ENCODE measurements around the gene GAB2.

Gene GAB2

GRCh38 chr11:78205691-78206090 lies 211.9 kb downstream of the GAB2 start:
- Histone ChIP-seq H3K4me1 (no peaks in the 10 kb centered on the region), H3K9me3 (no peaks in the 10 kb centered on the region), H3K27me3 (ENCODE audit: low read depth) (no peaks in the 10 kb centered on the region), H3K36me3 (replicated peaks) (peaks cover 10% of the 10 kb centered on the region), H3K4me3 (no peak overlapping the region)
- DNase-seq (ENCODE audit: low spot score in 2 of 2) = no peak
- in situ Hi-C loops (cut with MboI; ENCODE audit: low sequenced_read_pairs) = no loop called here

- H3K4me3 ChIP-seq = no peak overlapping the region
- H3K9me3 ChIP-seq = no peaks in the 10 kb centered on the region
- H3K36me3 ChIP-seq (replicated peaks) = peaks cover 7% of the 10 kb centered on the region
- no peaks in the 10 kb centered on the region for H3K27me3 ChIP-seq (ENCODE audit: low read depth)
- in situ Hi-C loops (cut with MboI; ENCODE audit: low sequenced_read_pairs) = no loop called here
- H3K4me1 ChIP-seq = no peaks in the 10 kb centered on the region
- no peak for DNase-seq (ENCODE audit: low spot score in 2 of 2)
These were observed 212.4 kb downstream of the GAB2 start for GRCh38 chr11:78205256-78205655.

DNA sequence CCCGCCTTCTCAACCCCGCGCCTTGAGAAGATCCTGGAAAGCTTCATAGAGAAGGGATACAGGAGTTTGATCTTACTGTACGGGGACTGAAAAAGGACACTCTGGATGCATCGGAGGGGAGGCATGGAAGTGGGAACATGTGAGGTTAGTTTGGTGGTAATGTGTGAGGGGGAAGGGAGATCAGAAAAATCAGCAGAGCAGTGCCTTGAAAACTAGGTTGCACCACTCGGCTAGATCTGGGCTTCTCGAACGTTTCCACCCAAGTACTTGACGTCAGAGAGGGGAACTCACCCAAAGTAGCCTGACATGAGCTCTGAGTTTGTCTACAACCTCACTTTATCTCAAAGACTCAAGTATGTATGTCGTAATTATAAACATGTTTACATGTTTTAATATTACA lies 214.4 kb downstream of the GAB2 start:
- no peak for DNase-seq (ENCODE audit: low spot score in 2 of 2)
- H3K36me3 ChIP-seq (replicated peaks) = no peaks in the 10 kb centered on the region; the same call in none of the 2 replicates
- no peak overlapping the region for H3K4me3 ChIP-seq
- H3K4me1 ChIP-seq = no peaks in the 10 kb centered on the region
- H3K27me3 ChIP-seq (ENCODE audit: low read depth) = no peaks in the 10 kb centered on the region
- in situ Hi-C loops (cut with MboI; ENCODE audit: low sequenced_read_pairs) = no loop called here
- no peaks in the 10 kb centered on the region for H3K9me3 ChIP-seq

- Histone ChIP-seq H3K4me3 (no peak overlapping the region), H3K4me1 (no peaks in the 10 kb centered on the region), H3K9me3 (no peaks in the 10 kb centered on the region), H3K27me3 (ENCODE audit: low read depth) (no peaks in the 10 kb centered on the region), H3K36me3 (replicated peaks) (no peaks in the 10 kb centered on the region; the same call in none of the 2 replicates)
- no peak for DNase-seq (ENCODE audit: low spot score in 2 of 2)
- in situ Hi-C loops (cut with MboI; ENCODE audit: low sequenced_read_pairs) = no loop called here
These were observed 214.9 kb downstream of the GAB2 start for GRCh38 chr11:78202733-78203167.

GRCh38 chr11:78201096-78201818 lies 216.4 kb downstream of the GAB2 start:
- in situ Hi-C loops (cut with MboI; ENCODE audit: low sequenced_read_pairs) = no loop called here
- Histone ChIP-seq H3K4me1 (no peaks in the 10 kb centered on the region), H3K36me3 (replicated peaks) (no peaks in the 10 kb centered on the region; the same call in none of the 2 replicates), H3K27me3 (ENCODE audit: low read depth) (no peaks in the 10 kb centered on the region), H3K9me3 (no peaks in the 10 kb centered on the region), H3K4me3 (no peak overlapping the region)
- DNase-seq (ENCODE audit: low spot score in 2 of 2) = no peak

GRCh38 chr11:78200553-78200952 lies 217.1 kb downstream of the GAB2 start:
- no peak for DNase-seq (ENCODE audit: low spot score in 2 of 2)
- H3K9me3 ChIP-seq = no peaks in the 10 kb centered on the region
- no peak overlapping the region for H3K4me3 ChIP-seq
- H3K36me3 ChIP-seq (replicated peaks) = no peaks in the 10 kb centered on the region; the same call in 1 of the 2 replicates
- H3K27me3 ChIP-seq (ENCODE audit: low read depth) = no peaks in the 10 kb centered on the region
- in situ Hi-C loops (cut with MboI; ENCODE audit: low sequenced_read_pairs) = no loop called here
- no peaks in the 10 kb centered on the region for H3K4me1 ChIP-seq

DNA sequence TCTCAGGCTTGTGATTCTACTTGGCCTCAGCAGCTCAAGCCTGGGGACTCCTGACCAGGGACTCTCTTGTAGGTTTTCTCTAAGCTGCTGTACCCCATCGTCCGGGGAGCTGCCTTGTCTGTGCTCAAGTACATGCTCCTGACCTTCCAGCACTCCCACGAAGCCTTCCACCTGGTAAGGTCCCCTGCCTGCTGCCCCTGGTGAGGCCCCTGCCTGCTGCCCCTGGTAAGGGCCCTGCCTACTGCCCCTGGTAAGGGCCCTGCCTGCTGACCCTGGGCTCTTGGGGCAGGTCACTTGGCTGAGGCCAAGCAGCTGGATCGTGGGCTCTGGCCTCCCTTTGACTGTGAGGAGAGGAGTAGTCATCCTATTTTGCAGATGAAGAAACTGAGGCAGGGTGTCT lies 217.6 kb downstream of the GAB2 start:
- H3K9me3 ChIP-seq = no peaks in the 10 kb centered on the region
- DNase-seq (ENCODE audit: low spot score in 2 of 2) = no peak
- no peaks in the 10 kb centered on the region for H3K27me3 ChIP-seq (ENCODE audit: low read depth)
- no peak overlapping the region for H3K4me3 ChIP-seq
- in situ Hi-C loops (cut with MboI; ENCODE audit: low sequenced_read_pairs) = no loop called here
- no peaks in the 10 kb centered on the region for H3K4me1 ChIP-seq
- no peaks in the 10 kb centered on the region; the same call in 1 of the 2 replicates for H3K36me3 ChIP-seq (replicated peaks)

DNA sequence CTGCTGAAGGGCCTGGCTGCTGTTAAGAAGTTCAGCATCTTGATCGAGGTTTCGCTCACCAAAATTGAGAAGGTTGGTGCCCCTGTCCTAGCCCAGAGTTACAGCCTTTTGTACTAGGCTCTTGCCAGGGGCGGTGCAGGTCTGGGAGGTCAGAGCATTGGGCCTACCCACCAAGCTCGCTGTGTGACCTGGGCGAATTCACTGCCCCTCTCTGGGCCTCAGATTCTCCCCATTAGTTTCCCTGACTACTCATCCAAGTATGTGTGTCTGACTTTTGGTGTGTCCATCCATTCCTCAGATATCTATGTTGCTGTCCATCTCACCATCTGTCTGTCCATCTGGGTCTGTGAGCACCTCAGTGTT lies 218.0 kb downstream of the GAB2 start:
- Histone ChIP-seq H3K4me1 (no peaks in the 10 kb centered on the region), H3K36me3 (replicated peaks) (no peaks in the 10 kb centered on the region; the same call in 1 of the 2 replicates), H3K9me3 (no peaks in the 10 kb centered on the region), H3K27me3 (ENCODE audit: low read depth) (no peaks in the 10 kb centered on the region), H3K4me3 (no peak overlapping the region)
- in situ Hi-C loops (cut with MboI; ENCODE audit: low sequenced_read_pairs) = no loop called here
- DNase-seq (ENCODE audit: low spot score in 2 of 2) = no peak

GRCh38 chr11:78199015-78199652 lies 218.5 kb downstream of the GAB2 start:
- in situ Hi-C loops (cut with MboI; ENCODE audit: low sequenced_read_pairs) = no loop called here
- no peak for DNase-seq (ENCODE audit: low spot score in 2 of 2)
- Histone ChIP-seq H3K36me3 (replicated peaks) (no peaks in the 10 kb centered on the region; the same call in 1 of the 2 replicates), H3K4me3 (no peak overlapping the region), H3K9me3 (no peaks in the 10 kb centered on the region), H3K4me1 (no peaks in the 10 kb centered on the region), H3K27me3 (ENCODE audit: low read depth) (no peaks in the 10 kb centered on the region)

- H3K4me1 ChIP-seq = no peaks in the 10 kb centered on the region
- no peaks in the 10 kb centered on the region for H3K9me3 ChIP-seq
- no peaks in the 10 kb centered on the region; the same call in 1 of the 2 replicates for H3K36me3 ChIP-seq (replicated peaks)
- no peaks in the 10 kb centered on the region for H3K27me3 ChIP-seq (ENCODE audit: low read depth)
- no peak overlapping the region for H3K4me3 ChIP-seq
- in situ Hi-C loops (cut with MboI; ENCODE audit: low sequenced_read_pairs) = no loop called here
- DNase-seq (ENCODE audit: low spot score in 2 of 2) = no peak
These were observed 219.8 kb downstream of the GAB2 start for GRCh38 chr11:78197816-78198215.

DNA sequence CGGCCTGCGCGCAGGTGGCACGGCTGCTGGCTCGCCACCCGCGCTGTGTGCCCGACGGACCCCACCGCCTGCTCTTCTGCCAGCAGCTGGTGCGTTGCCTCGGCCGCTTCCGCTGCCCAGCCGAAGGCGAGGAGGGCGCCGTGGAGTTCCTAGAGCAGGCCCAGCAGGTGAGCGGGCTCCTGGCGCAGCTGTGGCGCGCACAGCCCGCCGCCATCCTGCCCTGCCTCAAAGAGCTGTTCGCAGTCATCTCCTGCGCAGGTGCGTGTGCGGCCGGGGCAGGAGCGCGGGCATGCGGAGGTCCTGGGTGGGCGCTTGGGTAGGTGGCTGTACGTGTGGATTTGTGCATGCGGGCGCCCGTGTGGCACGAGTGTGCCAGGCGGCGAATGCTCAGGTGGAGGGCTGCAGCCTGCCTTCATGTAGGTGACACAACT lies 220.9 kb downstream of the GAB2 start:
- Histone ChIP-seq H3K36me3 (replicated peaks) (no peaks in the 10 kb centered on the region; the same call in 1 of the 2 replicates), H3K27me3 (ENCODE audit: low read depth) (no peaks in the 10 kb centered on the region), H3K4me3 (no peak overlapping the region), H3K4me1 (no peaks in the 10 kb centered on the region), H3K9me3 (no peaks in the 10 kb centered on the region)
- in situ Hi-C loops (cut with MboI; ENCODE audit: low sequenced_read_pairs) = no loop called here
- DNase-seq (ENCODE audit: low spot score in 2 of 2) = no peak

- H3K27me3 ChIP-seq (ENCODE audit: low read depth) = no peaks in the 10 kb centered on the region
- no peaks in the 10 kb centered on the region; the same call in 1 of the 2 replicates for H3K36me3 ChIP-seq (replicated peaks)
- no peak for DNase-seq (ENCODE audit: low spot score in 2 of 2)
- no peaks in the 10 kb centered on the region for H3K9me3 ChIP-seq
- no peak overlapping the region for H3K4me3 ChIP-seq
- in situ Hi-C loops (cut with MboI; ENCODE audit: low sequenced_read_pairs) = no loop called here
- no peaks in the 10 kb centered on the region for H3K4me1 ChIP-seq
These were observed 221.6 kb downstream of the GAB2 start for GRCh38 chr11:78195917-78196560.

- no peak for DNase-seq (ENCODE audit: low spot score in 2 of 2)
- H3K36me3 ChIP-seq (replicated peaks) = no peaks in the 10 kb centered on the region; the same call in 1 of the 2 replicates
- no peaks in the 10 kb centered on the region for H3K9me3 ChIP-seq
- no peak overlapping the region for H3K4me3 ChIP-seq
- H3K4me1 ChIP-seq = no peaks in the 10 kb centered on the region; the same call in 1 of the 2 replicates
- in situ Hi-C loops (cut with MboI; ENCODE audit: low sequenced_read_pairs) = no loop called here
- no peaks in the 10 kb centered on the region for H3K27me3 ChIP-seq (ENCODE audit: low read depth)
These were observed 223.1 kb downstream of the GAB2 start for GRCh38 chr11:78194490-78194889.

- DNase-seq (ENCODE audit: low spot score in 2 of 2) = no peak
- no peaks in the 10 kb centered on the region; the same call in 1 of the 2 replicates for H3K4me1 ChIP-seq
- in situ Hi-C loops (cut with MboI; ENCODE audit: low sequenced_read_pairs) = no loop called here
- no peaks in the 10 kb centered on the region for H3K9me3 ChIP-seq
- no peaks in the 10 kb centered on the region for H3K27me3 ChIP-seq (ENCODE audit: low read depth)
- no peak overlapping the region for H3K4me3 ChIP-seq
- no peaks in the 10 kb centered on the region; the same call in 1 of the 2 replicates for H3K36me3 ChIP-seq (replicated peaks)
These were observed 223.8 kb downstream of the GAB2 start for GRCh38 chr11:78193806-78194205.
